Right atrium auricular region (tissue), 2 donors: ENCODE results near the gene TMEM163. TPM values are rescaled to one million over a fixed set of nuclear protein-coding genes. Genes with fewer than 3 reads are reported as not detected.

Experiments used
- DNase-seq: peaks from one replicate; pipeline ENCODE4 v3.0.0-alpha.2; 2019; ENCODE audit warnings: low spot score
- H3K27ac ChIP-seq, 2 donors: fragments of 200-600 bp; sonication (generic); 1 replicate in 1 of 2; 2 replicates in 1 of 2; pipeline ENCODE4 v1.5.1; 2016 to 2019
- H3K27me3 ChIP-seq, 2 donors: fragments of 200-600 bp; sonication (generic); one replicate each; pipeline versions ENCODE4 v1.5.1 to v1.6.0; 2017 to 2019
- H3K36me3 ChIP-seq: fragments of 200-600 bp; sonication (generic); one replicate; pipeline ENCODE4 v1.5.1; 2016
- H3K4me1 ChIP-seq, 2 donors: fragments of 200-600 bp; sonication (generic); one replicate each; pipeline versions ENCODE4 v1.5.1 to v1.6.0; 2017 to 2019
- H3K4me3 ChIP-seq, 2 donors: fragments of 200-600 bp; sonication (generic); 1 replicate in 1 of 2; 2 replicates in 1 of 2; pipeline ENCODE4 v1.5.1; 2017 to 2019; ENCODE audit warnings: mild to moderate bottlenecking in 1 of 2, moderate library complexity in 1 of 2
- H3K9me3 ChIP-seq, 2 donors: fragments of 200-600 bp; sonication (generic); one replicate each; pipeline ENCODE4 v1.5.1; 2019
- total RNA-seq, 2 donors: library from RNA; depleted of rRNA; stranded (reverse); fragments of >200 nt; gene quantifications; one replicate each; pipeline ENCODE4 v1.1.0, GENCODE V29; 2016
- TF ChIP-seq, protein P1 (sequence below), 2 donors: fragments of 200-600 bp; sonication (generic); IDR thresholded peaks; one replicate each; pipeline ENCODE4 v1.5.1; 2019; ENCODE audit warnings: antibody characterized with exemption in 2 of 2

Gene TMEM163
- total RNA-seq, 2 donors from 2014 or later: 3.1 to 8.9 TPM

DNA sequence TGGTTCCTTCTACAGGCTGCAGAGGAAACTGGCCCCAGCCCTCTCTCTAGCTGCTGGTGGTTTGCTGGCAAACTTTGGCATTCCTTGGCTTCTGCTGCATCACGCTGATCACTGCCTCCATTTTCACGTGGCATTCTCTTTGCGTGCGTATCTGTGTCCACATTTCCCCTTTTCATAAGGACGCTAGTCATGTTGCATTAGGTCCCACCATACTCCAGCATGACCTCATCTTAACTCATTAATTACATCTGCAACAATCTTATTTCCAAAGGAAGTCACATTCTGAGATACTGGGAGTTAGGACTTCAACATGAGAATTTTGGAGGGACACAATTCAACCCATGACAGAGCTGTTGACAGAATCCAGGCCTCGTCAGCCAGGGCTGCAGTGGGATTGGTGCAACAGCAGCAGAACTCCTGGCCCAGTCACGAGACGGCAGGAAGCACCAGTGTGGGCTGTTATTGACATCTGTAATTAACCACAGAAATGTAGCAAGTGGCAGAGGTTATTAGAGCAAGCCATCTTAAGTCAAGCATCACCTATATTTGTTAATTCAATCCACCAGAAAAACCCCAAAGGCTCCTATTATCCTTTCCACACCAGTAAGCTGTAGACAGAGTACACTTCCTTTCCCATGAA lies 132.4 kb downstream of the TMEM163 start:
- DNase-seq: no peak
- Histone ChIP-seq H3K4me1 (no peaks in the 10 kb centered on the region), H3K27ac (no peak overlapping the region), H3K36me3 (no peaks in the 10 kb centered on the region), H3K9me3 (peaks cover 0 to 21% of the 10 kb centered on the region in 2 donors), H3K4me3 (no peak overlapping the region), H3K27me3 (no peaks in the 10 kb centered on the region)
- TF ChIP-seq, protein P1, sequence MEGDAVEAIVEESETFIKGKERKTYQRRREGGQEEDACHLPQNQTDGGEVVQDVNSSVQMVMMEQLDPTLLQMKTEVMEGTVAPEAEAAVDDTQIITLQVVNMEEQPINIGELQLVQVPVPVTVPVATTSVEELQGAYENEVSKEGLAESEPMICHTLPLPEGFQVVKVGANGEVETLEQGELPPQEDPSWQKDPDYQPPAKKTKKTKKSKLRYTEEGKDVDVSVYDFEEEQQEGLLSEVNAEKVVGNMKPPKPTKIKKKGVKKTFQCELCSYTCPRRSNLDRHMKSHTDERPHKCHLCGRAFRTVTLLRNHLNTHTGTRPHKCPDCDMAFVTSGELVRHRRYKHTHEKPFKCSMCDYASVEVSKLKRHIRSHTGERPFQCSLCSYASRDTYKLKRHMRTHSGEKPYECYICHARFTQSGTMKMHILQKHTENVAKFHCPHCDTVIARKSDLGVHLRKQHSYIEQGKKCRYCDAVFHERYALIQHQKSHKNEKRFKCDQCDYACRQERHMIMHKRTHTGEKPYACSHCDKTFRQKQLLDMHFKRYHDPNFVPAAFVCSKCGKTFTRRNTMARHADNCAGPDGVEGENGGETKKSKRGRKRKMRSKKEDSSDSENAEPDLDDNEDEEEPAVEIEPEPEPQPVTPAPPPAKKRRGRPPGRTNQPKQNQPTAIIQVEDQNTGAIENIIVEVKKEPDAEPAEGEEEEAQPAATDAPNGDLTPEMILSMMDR (IDR thresholded peaks at IDR 0.05): no peak

DNA sequence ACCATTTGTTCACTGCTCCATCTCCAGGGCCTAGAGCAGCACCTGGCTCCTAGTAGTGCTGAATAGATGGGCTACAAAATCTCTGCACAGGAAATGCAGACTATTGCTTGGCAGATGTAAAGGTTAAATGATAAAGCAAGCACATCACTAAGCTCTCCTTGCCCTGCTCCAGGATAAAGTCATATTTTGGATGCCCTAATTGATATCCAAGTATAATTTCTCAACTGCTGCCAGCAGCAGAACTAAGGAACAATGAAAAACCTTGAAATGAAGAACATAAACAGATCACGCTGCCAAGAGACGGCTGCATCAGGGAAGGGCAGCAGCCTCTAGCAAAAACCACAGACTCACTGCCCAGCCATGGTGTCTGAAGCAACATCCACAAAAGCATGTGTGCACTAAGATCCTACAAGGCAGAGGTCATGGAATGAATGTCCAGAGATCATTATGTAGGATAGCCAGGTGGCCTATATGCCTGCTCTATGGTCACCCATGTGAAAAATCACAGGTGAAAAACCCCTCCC lies 134.7 kb downstream of the TMEM163 start:
- Histone ChIP-seq H3K27me3 (no peaks in the 10 kb centered on the region), H3K36me3 (no peaks in the 10 kb centered on the region), H3K4me1 (no peaks in the 10 kb centered on the region), H3K27ac (no peak overlapping the region), H3K9me3 (peaks cover 0 to 4% of the 10 kb centered on the region in 2 donors), H3K4me3 (no peak overlapping the region)
- no peak for DNase-seq
- TF ChIP-seq, protein P1 (IDR thresholded peaks at IDR 0.05): no peak

DNA sequence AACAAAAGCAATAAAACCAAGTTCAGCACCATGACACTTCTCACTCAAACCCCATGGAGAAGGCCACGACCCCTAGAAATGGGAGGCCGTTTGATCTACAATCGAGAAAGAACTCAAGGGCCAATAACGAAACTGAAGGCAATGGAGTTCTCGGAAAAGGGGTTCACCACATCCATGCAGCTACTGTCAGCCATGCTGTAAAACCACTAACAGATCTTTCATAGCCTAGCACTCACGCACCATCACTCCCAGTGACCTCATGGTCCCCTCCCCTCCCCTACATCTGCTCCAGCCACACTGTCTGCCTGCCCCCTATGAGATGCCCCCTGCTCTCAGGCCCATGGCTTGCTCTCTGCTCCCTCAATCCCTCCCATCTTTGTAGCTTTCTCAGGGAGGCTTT lies 135.3 kb downstream of the TMEM163 start:
- no peak for DNase-seq
- Histone ChIP-seq H3K27me3 (no peaks in the 10 kb centered on the region), H3K9me3 (no peaks in the 10 kb centered on the region), H3K4me1 (no peaks in the 10 kb centered on the region), H3K4me3 (no peak overlapping the region), H3K27ac (no peak overlapping the region), H3K36me3 (no peaks in the 10 kb centered on the region)
- TF ChIP-seq, protein P1 (IDR thresholded peaks at IDR 0.05): no peak

DNA sequence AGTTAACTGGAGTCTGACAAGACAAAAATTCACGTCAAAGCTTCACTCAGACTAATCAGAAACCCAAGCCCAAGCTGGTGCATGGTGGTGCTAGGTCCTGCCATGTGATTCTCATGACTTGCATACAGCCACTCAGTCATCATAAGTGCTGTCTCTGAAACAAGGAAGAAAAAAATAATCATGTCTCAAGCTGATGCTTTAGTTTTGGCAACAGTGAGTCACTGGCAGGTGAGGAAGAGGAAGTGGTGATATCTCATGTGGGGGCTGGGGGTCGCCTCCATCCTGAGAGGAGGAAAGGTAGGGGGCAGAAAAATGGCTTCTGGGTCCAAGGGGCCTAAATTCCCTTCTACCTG lies 136.3 kb downstream of the TMEM163 start:
- Histone ChIP-seq H3K27me3 (no peaks in the 10 kb centered on the region), H3K4me1 (no peaks in the 10 kb centered on the region), H3K36me3 (no peaks in the 10 kb centered on the region), H3K4me3 (no peak overlapping the region), H3K9me3 (no peaks in the 10 kb centered on the region), H3K27ac (no peak overlapping the region)
- DNase-seq: no peak
- TF ChIP-seq, protein P1 (IDR thresholded peaks at IDR 0.05): no peak

- TF ChIP-seq, protein P1 (IDR thresholded peaks at IDR 0.05): no peak
- no peak overlapping the region for H3K27ac ChIP-seq
- DNase-seq: no peak
- no peaks in the 10 kb centered on the region for H3K27me3 ChIP-seq
- no peaks in the 10 kb centered on the region for H3K9me3 ChIP-seq
- H3K4me1 ChIP-seq: no peaks in the 10 kb centered on the region
- no peak overlapping the region for H3K4me3 ChIP-seq
- H3K36me3 ChIP-seq: no peaks in the 10 kb centered on the region
Observed at GRCh38 chr2:134581877-134582546, 136.8 kb downstream of the TMEM163 start.
